ENCODE measurements around the gene PCARE. TPM values are rescaled to one million over a fixed set of nuclear protein-coding genes. Genes with fewer than 3 reads are reported as not detected.

PCARE gene
- total RNA-seq, 1 donor from 2014 or later, result not detected

DNA sequence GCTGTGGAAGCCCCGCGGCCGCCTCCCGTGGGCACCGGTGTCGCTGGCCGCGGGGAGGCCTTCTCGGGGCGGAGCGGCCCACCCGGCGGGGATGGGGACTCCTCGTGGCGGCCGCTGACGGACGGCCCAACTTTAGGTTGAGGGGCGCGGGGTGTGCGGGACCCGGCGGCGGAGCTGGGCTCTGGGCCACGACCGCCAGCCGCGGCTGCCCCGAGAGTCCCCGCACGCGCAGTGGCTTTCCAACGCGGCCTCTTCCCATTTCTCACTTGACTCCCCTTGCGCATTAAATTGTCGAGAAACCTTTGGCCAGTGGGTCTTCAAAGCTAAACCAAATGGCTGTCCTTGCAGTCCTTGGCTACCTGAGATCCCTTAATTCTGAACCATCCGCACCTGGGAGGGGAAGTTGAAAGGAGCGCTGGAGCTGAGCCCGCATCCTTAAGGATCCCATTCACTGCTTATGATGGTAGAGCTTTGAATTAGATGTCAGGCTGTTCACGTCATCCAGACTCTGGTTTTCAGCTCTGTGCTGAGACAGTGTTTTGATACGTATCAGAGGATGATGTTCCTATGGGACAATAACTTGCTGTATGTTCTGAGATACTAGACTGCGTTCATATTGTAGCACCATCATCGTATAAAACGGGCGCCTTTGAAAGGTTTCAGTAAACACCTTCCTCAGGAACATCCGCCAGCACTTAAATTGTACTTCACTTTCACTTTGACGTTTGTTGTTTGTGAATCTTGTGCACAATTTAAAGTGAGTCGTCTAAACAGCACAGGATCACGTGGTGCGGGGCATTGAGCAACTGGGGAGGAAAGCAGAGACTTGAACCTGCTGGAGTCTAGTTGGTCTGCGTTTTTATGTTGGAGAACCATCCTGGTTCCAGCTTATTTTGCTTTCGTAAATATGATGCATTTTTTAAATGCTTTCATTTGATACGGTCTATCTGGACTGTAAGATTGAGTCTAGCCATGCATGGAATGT, 41.8 kb upstream of the PCARE start:
- H3K27me3 Mint-ChIP-seq (ENCODE audit: low read depth), result no peaks in the 10 kb centered on the region
- TF ChIP-seq, protein P1, sequence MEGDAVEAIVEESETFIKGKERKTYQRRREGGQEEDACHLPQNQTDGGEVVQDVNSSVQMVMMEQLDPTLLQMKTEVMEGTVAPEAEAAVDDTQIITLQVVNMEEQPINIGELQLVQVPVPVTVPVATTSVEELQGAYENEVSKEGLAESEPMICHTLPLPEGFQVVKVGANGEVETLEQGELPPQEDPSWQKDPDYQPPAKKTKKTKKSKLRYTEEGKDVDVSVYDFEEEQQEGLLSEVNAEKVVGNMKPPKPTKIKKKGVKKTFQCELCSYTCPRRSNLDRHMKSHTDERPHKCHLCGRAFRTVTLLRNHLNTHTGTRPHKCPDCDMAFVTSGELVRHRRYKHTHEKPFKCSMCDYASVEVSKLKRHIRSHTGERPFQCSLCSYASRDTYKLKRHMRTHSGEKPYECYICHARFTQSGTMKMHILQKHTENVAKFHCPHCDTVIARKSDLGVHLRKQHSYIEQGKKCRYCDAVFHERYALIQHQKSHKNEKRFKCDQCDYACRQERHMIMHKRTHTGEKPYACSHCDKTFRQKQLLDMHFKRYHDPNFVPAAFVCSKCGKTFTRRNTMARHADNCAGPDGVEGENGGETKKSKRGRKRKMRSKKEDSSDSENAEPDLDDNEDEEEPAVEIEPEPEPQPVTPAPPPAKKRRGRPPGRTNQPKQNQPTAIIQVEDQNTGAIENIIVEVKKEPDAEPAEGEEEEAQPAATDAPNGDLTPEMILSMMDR (IDR thresholded peaks at IDR 0.05), result peak; percentile 24
- peaks cover 69% of the 10 kb centered on the region for H3K4me1 Mint-ChIP-seq (ENCODE audit: low read depth)
- H3K27ac Mint-ChIP-seq (ENCODE audit: unreplicated experiment), result peak overlapping the region; percentile 94
- no peaks in the 10 kb centered on the region for H3K36me3 Mint-ChIP-seq (ENCODE audit: low read depth)
- H3K9me3 Mint-ChIP-seq (ENCODE audit: low read depth), result no peaks in the 10 kb centered on the region
- DNase-seq (ENCODE audit: low spot score), result no peak
- H3K4me3 Mint-ChIP-seq (ENCODE audit: unreplicated experiment), result peak overlapping the region; percentile 86

DNA sequence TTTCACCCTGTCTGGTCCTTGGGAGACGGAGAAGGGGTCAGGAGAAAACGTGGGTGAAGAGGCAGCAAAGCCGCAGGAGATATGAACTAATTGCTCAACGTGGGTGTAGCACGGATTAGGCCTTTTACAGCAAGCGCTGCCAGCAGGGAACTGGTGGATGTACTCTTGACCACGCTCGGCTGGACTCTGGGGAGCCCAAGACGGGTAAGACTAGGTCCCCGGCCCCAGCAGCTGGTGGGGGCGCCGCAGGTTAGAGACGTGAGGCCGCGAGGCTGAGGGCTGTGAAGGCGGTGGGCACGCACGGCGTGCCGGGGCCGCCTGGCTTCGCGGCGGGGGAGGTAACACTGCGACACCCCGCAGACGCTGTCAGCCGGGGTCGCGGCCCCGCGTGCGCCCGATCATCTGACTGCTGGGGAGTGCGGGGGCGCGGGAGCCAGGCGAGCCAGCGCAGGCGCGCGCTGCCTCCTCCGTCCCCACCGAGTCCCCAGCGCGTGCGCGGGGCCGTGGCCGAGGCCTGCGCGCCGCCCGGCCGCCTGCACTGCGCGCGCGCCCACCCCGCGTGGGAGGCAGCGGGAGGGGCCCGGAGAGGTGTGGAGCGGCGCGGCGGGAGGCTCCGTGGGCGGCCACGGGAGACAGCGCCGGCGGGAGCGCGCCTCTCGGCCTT, 40.8 kb upstream of the PCARE start, which contains the start of gene CLIP4:
Gene CLIP4, plus strand, starts transcription at position 470 of the 664 bp plus-strand sequence. CDS start 5,974 bp downstream, outside the sequence.
- Mint-ChIP-seq H3K4me3 (ENCODE audit: unreplicated experiment) (peak within 1 kb of the TSS; percentile 86), H3K36me3 (ENCODE audit: low read depth) (no peaks in the 10 kb centered on the region), H3K27ac (ENCODE audit: unreplicated experiment) (peak within 1 kb of the TSS; percentile 94), H3K4me1 (ENCODE audit: low read depth) (peaks cover 60% of the 10 kb centered on the region), H3K9me3 (ENCODE audit: low read depth) (no peaks in the 10 kb centered on the region), H3K27me3 (ENCODE audit: low read depth) (no peaks in the 10 kb centered on the region)
- no peak for DNase-seq (ENCODE audit: low spot score)
- TF ChIP-seq, protein P1 (IDR thresholded peaks at IDR 0.05), result no peak

DNA sequence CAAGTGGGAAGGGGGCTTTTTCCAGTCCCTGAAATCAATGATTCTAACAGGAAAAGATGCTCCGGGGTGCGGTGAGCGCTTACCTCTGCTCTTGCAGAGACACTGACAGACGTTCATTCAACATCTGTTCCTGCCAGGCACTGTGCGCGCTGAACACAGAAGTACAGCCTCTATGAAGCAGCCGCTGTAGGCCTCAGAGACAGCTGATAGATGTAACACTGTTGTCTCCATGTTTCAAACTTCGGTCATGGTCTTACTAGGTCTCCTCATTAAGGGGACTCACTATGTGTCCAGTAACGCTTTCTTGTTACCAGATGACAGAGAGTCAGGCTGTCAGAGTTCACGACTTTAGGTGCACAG, 40.2 kb upstream of the PCARE start:
- Mint-ChIP-seq H3K27ac (ENCODE audit: unreplicated experiment) (peak overlapping the region; percentile 91), H3K9me3 (ENCODE audit: low read depth) (no peaks in the 10 kb centered on the region), H3K4me1 (ENCODE audit: low read depth) (peaks cover 59% of the 10 kb centered on the region), H3K27me3 (ENCODE audit: low read depth) (no peaks in the 10 kb centered on the region), H3K4me3 (ENCODE audit: unreplicated experiment) (peak overlapping the region; percentile 69), H3K36me3 (ENCODE audit: low read depth) (no peaks in the 10 kb centered on the region)
- TF ChIP-seq, protein P1 (IDR thresholded peaks at IDR 0.05), result no peak
- DNase-seq (ENCODE audit: low spot score), result no peak

DNA sequence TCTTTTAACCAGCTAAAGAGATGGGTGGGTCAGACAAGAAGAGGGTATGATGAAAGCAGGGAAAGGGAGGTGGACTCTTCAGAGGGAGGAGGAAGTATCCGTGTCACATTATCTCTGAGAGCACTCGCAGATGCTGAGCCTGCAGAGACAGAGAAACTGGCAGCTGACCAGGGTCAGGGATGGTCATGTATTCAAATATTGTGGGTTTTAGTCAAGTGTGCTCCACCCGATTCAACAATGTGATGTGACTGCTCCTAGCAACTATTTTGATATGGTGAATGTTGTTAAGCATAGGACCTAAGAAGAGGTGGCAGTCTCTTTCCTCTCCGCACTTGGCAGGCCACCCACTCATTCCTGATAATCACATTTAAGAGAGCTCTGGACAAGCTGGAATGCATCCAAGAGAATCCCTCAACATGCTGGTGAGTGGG, 39.6 kb upstream of the PCARE start:
- Mint-ChIP-seq H3K27me3 (ENCODE audit: low read depth) (no peaks in the 10 kb centered on the region), H3K9me3 (ENCODE audit: low read depth) (no peaks in the 10 kb centered on the region), H3K4me3 (ENCODE audit: unreplicated experiment) (peak overlapping the region; percentile 69), H3K36me3 (ENCODE audit: low read depth) (no peaks in the 10 kb centered on the region), H3K27ac (ENCODE audit: unreplicated experiment) (peak overlapping the region; percentile 91), H3K4me1 (ENCODE audit: low read depth) (peaks cover 55% of the 10 kb centered on the region)
- TF ChIP-seq, protein P1 (IDR thresholded peaks at IDR 0.05), result no peak
- no peak for DNase-seq (ENCODE audit: low spot score)

DNA sequence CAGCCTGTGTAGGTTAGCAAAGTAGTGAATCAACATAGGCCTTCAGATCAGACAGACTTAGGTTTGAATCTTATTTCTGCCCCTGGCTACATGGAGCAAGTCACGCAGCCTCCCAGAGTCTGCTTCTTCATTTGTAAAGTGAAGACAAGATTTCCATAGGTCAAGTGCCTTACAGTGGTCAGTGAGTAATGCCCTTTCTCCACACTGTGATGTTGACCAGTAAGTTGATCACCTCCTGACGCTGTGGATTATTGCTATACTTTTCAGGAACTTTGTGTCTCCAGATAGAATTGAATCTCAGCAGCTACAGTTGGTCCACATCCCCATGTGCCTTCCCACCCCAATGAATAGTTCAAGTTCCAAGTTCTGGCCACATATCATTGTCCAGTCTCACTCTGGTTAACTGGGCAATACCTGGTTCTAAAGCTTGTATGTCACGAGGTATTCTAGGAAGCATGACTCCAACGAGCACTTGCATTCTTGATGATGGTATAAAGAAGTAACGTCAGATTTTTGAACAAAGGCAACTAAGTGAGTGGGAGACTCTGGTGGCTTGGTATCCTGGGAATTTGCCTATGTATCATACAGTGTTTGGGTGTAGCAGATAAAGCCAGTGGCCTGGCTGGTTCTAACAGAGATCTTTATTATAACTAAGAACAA, 38.8 kb upstream of the PCARE start:
- TF ChIP-seq, protein P1 (IDR thresholded peaks at IDR 0.05), result no peak
- no peaks in the 10 kb centered on the region for H3K36me3 Mint-ChIP-seq (ENCODE audit: low read depth)
- H3K27ac Mint-ChIP-seq (ENCODE audit: unreplicated experiment), result peak overlapping the region; percentile 81
- H3K27me3 Mint-ChIP-seq (ENCODE audit: low read depth), result no peaks in the 10 kb centered on the region
- peaks cover 58% of the 10 kb centered on the region for H3K4me1 Mint-ChIP-seq (ENCODE audit: low read depth)
- H3K9me3 Mint-ChIP-seq (ENCODE audit: low read depth), result no peaks in the 10 kb centered on the region
- DNase-seq (ENCODE audit: low spot score), result no peak
- no peak overlapping the region for H3K4me3 Mint-ChIP-seq (ENCODE audit: unreplicated experiment)

Data from chondrocyte (in vitro differentiated cells).